GM12878 (cell line): Measurements from ENCODE around the gene USH1C. TPM values are rescaled to one million over a fixed set of nuclear protein-coding genes. Genes with fewer than 3 reads are reported as not detected.

ENCODE experiments used
- ATAC-seq: fragments of 200-7000 bp; cut with Tn5 transposase; 3 replicates; pipeline ENCODE4 v1.9.1; 2020; ENCODE audit warnings: mild to moderate bottlenecking, moderate library complexity
- BruUV-seq: library from RNA; stranded (reverse); fragments of 400-500 nt; replicated peaks from 2 replicates; lab custom pipeline; 2021; lab: Mats Ljungman, UMichigan
- CTCF ChIA-PET: fragments of 300-600 bp; sonication (Branson Sonifier 250); formaldehyde crosslinking; extraction: SDS; loops from one replicate; lab custom pipeline; 2021; ENCODE audit warnings: inconsistent platforms; lab: Yijun Ruan, JAX
- POLR2A ChIA-PET: fragments of 350-600 bp; formaldehyde crosslinking; extraction: SDS; loops from one replicate; lab custom pipeline; 2021; ENCODE audit warnings: inconsistent platforms; lab: Charles Lee
- RAD21 ChIA-PET: fragments of 300-600 bp; sonication (Branson Sonifier 250); formaldehyde crosslinking; loops from one replicate; lab custom pipeline; 2023; ENCODE audit warnings: antibody characterized with exemption; ENCODE audit not compliant: unreplicated experiment; lab: Charles Lee
- SMC1A ChIA-PET: fragments of 300-600 bp; sonication (Branson Sonifier 250); formaldehyde crosslinking; loops from one replicate; lab custom pipeline; 2023; ENCODE audit not compliant: unreplicated experiment, uncharacterized antibody; lab: Charles Lee
- DNase-seq: peaks from one replicate; pipeline ENCODE4 v3.0.0-alpha.2; 2011; ENCODE audit warnings: low read depth, low spot score
- FAIRE-seq: peaks from 3 replicates; lab custom pipeline; 2011; peaks lifted over from hg19 to GRCh38; lab: Jason Lieb, UNC
- H2AFZ ChIP-seq: 2 replicates; pipeline ENCODE4 v1.6.0; 2011; ENCODE audit warnings: low read depth, low read length, control low read depth; ENCODE audit not compliant: control insufficient read depth
- H3K27ac ChIP-seq: 2 replicates; pipeline ENCODE4 v1.5.1; 2011; ENCODE audit warnings: control low read depth; ENCODE audit not compliant: control insufficient read depth, insufficient read depth
- H3K27me3 ChIP-seq, 2 experiments: replicated peaks in 1 of 2; 2 replicates each; pipeline versions ENCODE4 v1.6.0 to v1.6.1; 2011; ENCODE audit warnings: low read length in 1 of 2; ENCODE audit not compliant: control insufficient read depth in 2 of 2, insufficient read depth in 2 of 2
- H3K36me3 ChIP-seq, 2 experiments: 2 replicates each; pipeline ENCODE4 v1.5.1; 2011; ENCODE audit warnings: low read length in 1 of 2; ENCODE audit not compliant: control insufficient read depth in 2 of 2, insufficient read depth in 2 of 2
- H3K4me1 ChIP-seq: 2 replicates; pipeline ENCODE4 v1.6.1; 2011; ENCODE audit warnings: mild to moderate bottlenecking, low read length, moderate library complexity, mixed read lengths; ENCODE audit not compliant: control insufficient read depth, insufficient read depth
- H3K4me2 ChIP-seq: 2 replicates; pipeline ENCODE4 v1.6.0; 2011; ENCODE audit warnings: control low read depth; ENCODE audit not compliant: control insufficient read depth, insufficient read depth
- H3K4me3 ChIP-seq: fragments of 200-600 bp; sonication (generic); 2 replicates; pipeline ENCODE4 v1.5.1; 2016
- H3K79me2 ChIP-seq: 2 replicates; pipeline ENCODE4 v1.6.0; 2011; ENCODE audit warnings: low read length; ENCODE audit not compliant: control insufficient read depth, insufficient read depth
- H3K9ac ChIP-seq: 2 replicates; pipeline ENCODE4 v1.8.0; 2011; ENCODE audit warnings: low read length, control low read depth, mixed read lengths; ENCODE audit not compliant: control insufficient read depth, insufficient read depth
- H3K9me3 ChIP-seq: replicated peaks from 3 replicates; pipeline ENCODE4 v1.5.1; 2011; ENCODE audit warnings: mild to moderate bottlenecking, low read length; ENCODE audit not compliant: control insufficient read depth, insufficient read depth
- H4K20me1 ChIP-seq: 2 replicates; pipeline ENCODE4 v1.6.0; 2011; ENCODE audit not compliant: control insufficient read depth, insufficient read depth
- ATF7 ChIP-seq: fragments of 450-650 bp; IDR thresholded peaks from 2 replicates; pipeline ENCODE4 v1.6.1; 2016; ENCODE audit warnings: low read depth, mild to moderate bottlenecking
- CBX3 ChIP-seq: fragments of 200-600 bp; sonication (generic); IDR thresholded peaks from 2 replicates; pipeline ENCODE4 v1.6.1; 2016; ENCODE audit warnings: low read depth, borderline replicate concordance
- CHD2 ChIP-seq: IDR thresholded peaks from 2 replicates; pipeline ENCODE4 v1.6.1; 2011; ENCODE audit warnings: low read depth, low read length, improper control_type of control experiment, borderline replicate concordance
- DPF2 ChIP-seq: fragments of 450-650 bp; IDR thresholded peaks from 2 replicates; pipeline ENCODE4 v1.6.1; 2017; ENCODE audit warnings: mild to moderate bottlenecking
- NRF1 ChIP-seq: conservative IDR thresholded peaks from 2 replicates; pipeline ENCODE4 v1.6.1; 2011; ENCODE audit warnings: mild to moderate bottlenecking, low read depth, low read length, improper control_type of control experiment
- WRNIP1 ChIP-seq: IDR thresholded peaks from 2 replicates; pipeline ENCODE4 v1.6.1; 2011; ENCODE audit warnings: low read depth, low read length, improper control_type of control experiment, borderline replicate concordance
- WGBS: methylation state at CpG from one replicate; pipeline ENCODE4 v1.1.6; 2016; ENCODE audit warnings: low lambda C conversion rate; ENCODE audit not compliant: insufficient replicate concordance, insufficient coverage; ENCODE audit errors: missing lambda C conversion rate; 5-methylcytosine and 5-hydroxymethylcytosine counted together
- in situ Hi-C: fragments of 300-500 bp; cut with MboI; formaldehyde crosslinking; loops from 9 replicates; pipeline ENCODE4 v1.14.3; 2018; ENCODE audit warnings: mixed read lengths
- intact Hi-C: fragments of 100-400 bp; cut with micrococcal nuclease; formaldehyde crosslinking; loops from one replicate; pipeline ENCODE4 v1.14.2; 2022; ENCODE audit not compliant: unreplicated experiment
- polyA plus RNA-seq, 11 experiments: library from polyadenylated mRNA; depleted of rRNA in 4 of 11; unstranded in 6 of 11; stranded (reverse) in 5 of 11; fragments of >200 nt; fragmentation: Nextera tagmentation in 4 of 11; fragmentation: Illumina TruSeq in 1 of 11; extraction: Ambion mirVana in 4 of 11; extraction: Trizol in 1 of 11; gene quantifications; 1 replicate in 1 of 11; 2 replicates in 10 of 11; pipeline versions ENCODE4 v1.2.1 to v1.2.3, GENCODE V29; 2011 to 2016; ENCODE audit warnings: inconsistent platforms in 2 of 11, missing spikeins in 2 of 11, low read depth in 1 of 11
- total RNA-seq, 4 experiments: library from RNA; depleted of rRNA in 3 of 4; stranded (reverse); fragments of >200 nt in 3 of 4; fragmentation: Illumina TruSeq in 1 of 4; extraction: Trizol in 1 of 4; gene quantifications; 2 replicates each; pipeline versions ENCODE4 v1.2.1 to v1.2.3, GENCODE V29; 2013 to 2021
- TF ChIP-seq, protein P1 (sequence below): fragments of 450-650 bp; IDR thresholded peaks from 2 replicates; pipeline ENCODE4 v1.6.1; 2017; ENCODE audit warnings: antibody characterized with exemption, mild to moderate bottlenecking, moderate library complexity

USH1C gene
- total and polyA plus RNA-seq, 10 of the 15 experiments (the other 5 are each of a cell fraction or from before 2014, with no cell fraction given) = not detected

GRCh38 chr11:17590463-17590862 lies 46.2 kb upstream of the USH1C start (continued):
- TF ChIP-seq NRF1 (no peak), DPF2 (no peak), CBX3 (no peak)
- TF ChIP-seq, protein P1, sequence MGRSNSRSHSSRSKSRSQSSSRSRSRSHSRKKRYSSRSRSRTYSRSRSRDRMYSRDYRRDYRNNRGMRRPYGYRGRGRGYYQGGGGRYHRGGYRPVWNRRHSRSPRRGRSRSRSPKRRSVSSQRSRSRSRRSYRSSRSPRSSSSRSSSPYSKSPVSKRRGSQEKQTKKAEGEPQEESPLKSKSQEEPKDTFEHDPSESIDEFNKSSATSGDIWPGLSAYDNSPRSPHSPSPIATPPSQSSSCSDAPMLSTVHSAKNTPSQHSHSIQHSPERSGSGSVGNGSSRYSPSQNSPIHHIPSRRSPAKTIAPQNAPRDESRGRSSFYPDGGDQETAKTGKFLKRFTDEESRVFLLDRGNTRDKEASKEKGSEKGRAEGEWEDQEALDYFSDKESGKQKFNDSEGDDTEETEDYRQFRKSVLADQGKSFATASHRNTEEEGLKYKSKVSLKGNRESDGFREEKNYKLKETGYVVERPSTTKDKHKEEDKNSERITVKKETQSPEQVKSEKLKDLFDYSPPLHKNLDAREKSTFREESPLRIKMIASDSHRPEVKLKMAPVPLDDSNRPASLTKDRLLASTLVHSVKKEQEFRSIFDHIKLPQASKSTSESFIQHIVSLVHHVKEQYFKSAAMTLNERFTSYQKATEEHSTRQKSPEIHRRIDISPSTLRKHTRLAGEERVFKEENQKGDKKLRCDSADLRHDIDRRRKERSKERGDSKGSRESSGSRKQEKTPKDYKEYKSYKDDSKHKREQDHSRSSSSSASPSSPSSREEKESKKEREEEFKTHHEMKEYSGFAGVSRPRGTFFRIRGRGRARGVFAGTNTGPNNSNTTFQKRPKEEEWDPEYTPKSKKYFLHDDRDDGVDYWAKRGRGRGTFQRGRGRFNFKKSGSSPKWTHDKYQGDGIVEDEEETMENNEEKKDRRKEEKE = no peak

GRCh38 chr11:17588721-17589120 lies 44.5 kb upstream of the USH1C start:
- H2AFZ ChIP-seq = no peak overlapping the region
- TF ChIP-seq CHD2 (no peak), WRNIP1 (no peak), ATF7 (no peak)
- TF ChIP-seq, all 136 proteins: peak for 0
- ChIA-PET SMC1A (no interaction called here), POLR2A (no interaction called here), CTCF (interaction anchor here (2.1 kb wide), 1 partner anchor 10 kb away, joined by 9 read pairs; no protein-coding TSS in a partner anchor), RAD21 (no interaction called here)
- no peak for FAIRE-seq
- Histone ChIP-seq H3K27ac (no peak overlapping the region), H3K9ac (no peak overlapping the region), H3K27me3 (no peaks in the 10 kb centered on the region; a peak in 2 of 4 replicates), H3K4me3 (no peak overlapping the region), H3K36me3 (no peaks in the 10 kb centered on the region), H3K4me1 (no peaks in the 10 kb centered on the region), H4K20me1 (no peaks in the 10 kb centered on the region), H3K9me3 (no peaks in the 10 kb centered on the region; the same call in 2 of the 3 replicates), H3K79me2 (no peaks in the 10 kb centered on the region), H3K4me2 (no peak overlapping the region)
- BruUV-seq = no TSS peak
- intact Hi-C loops (no loop called here), in situ Hi-C loops (no loop called here)
- 50% methylated on average over 4 of the region's 4 CpGs for WGBS
- DNase-seq = no peak
- no peak for ATAC-seq
